ENCODE measurements around the gene SLC22A16.

- TF ChIP-seq CTCF (conservative IDR thresholded peaks at IDR 0.05): no peak
- no peak for TF ChIP-seq EZH2 (IDR thresholded peaks at IDR 0.05; ENCODE audit: low read depth)
These were observed 16.9 kb upstream of the SLC22A16 start for GRCh38 chr6:110493253-110493800.

Data from PC-9 (cell line).